Mucosa of rectum (tissue), 2 donors: Measurements from ENCODE around the gene GC.
"Not testable (repeated sequence)": the region's sequence is repeated elsewhere in the genome, so short reads cannot be mapped to it uniquely, and the experiment has no call there.

Experiments used
- H3K27ac ChIP-seq, 2 donors: one replicate each; pipeline ENCODE4 v1.7.0; 2013; ENCODE audit warnings: inconsistent platforms in 2 of 2, low read depth in 2 of 2, low read length in 2 of 2
- H3K27me3 ChIP-seq, 2 donors: one replicate each; pipeline ENCODE4 v1.7.0; 2013; ENCODE audit warnings: low read length in 2 of 2; ENCODE audit not compliant: control insufficient read depth in 2 of 2, insufficient read depth in 2 of 2
- H3K36me3 ChIP-seq, 2 donors: one replicate each; pipeline ENCODE4 v1.7.0; 2013; ENCODE audit warnings: low read length in 2 of 2; ENCODE audit not compliant: control insufficient read depth in 2 of 2, insufficient read depth in 2 of 2
- H3K4me1 ChIP-seq, 2 donors: one replicate each; pipeline ENCODE4 v1.7.0; 2013; ENCODE audit warnings: low read length in 2 of 2, mild to moderate bottlenecking in 1 of 2; ENCODE audit not compliant: control insufficient read depth in 2 of 2, insufficient read depth in 2 of 2
- H3K4me3 ChIP-seq, 2 donors: one replicate each; pipeline ENCODE4 v1.7.0; 2013; ENCODE audit warnings: low read length in 2 of 2
- H3K9ac ChIP-seq, 2 donors: one replicate each; pipeline ENCODE4 v1.7.0; 2013; ENCODE audit warnings: low read length in 2 of 2, low read depth in 1 of 2, mild to moderate bottlenecking in 1 of 2
- H3K9me3 ChIP-seq, 2 donors: one replicate each; pipeline ENCODE4 v1.7.0; 2013; ENCODE audit warnings: low read length in 2 of 2; ENCODE audit not compliant: control insufficient read depth in 2 of 2
- donor health status: healthy.
- donor health status: Normal muscosa, but diverticular disease.

GC gene

GRCh38 chr4:71783972-71784371, at the start of gene GC:
Gene GC, minus strand, starts transcription at chr4:71784079. Its CDS starts 61 bp downstream, at chr4:71784018.
- Histone ChIP-seq H3K27ac (no peak within 1 kb of the TSS), H3K27me3 (no peaks in the 10 kb centered on the region), H3K9ac (no peak within 1 kb of the TSS), H3K36me3 (no peaks in the 10 kb centered on the region), H3K4me3 (no peak within 1 kb of the TSS), H3K4me1 (no peaks in the 10 kb centered on the region), H3K9me3 (no peaks in the 10 kb centered on the region)

GRCh38 chr4:71833232-71833900, 49.5 kb upstream of the GC start:
- Histone ChIP-seq H3K9me3 (no peaks in the 10 kb centered on the region), H3K27me3 (no peaks in the 10 kb centered on the region), H3K4me1 (peaks cover 0 to 6% of the 10 kb centered on the region in 2 donors), H3K9ac (no peak overlapping the region), H3K4me3 (no peak overlapping the region), H3K27ac (no peak overlapping the region), H3K36me3 (no peaks in the 10 kb centered on the region)

GRCh38 chr4:71832049-71832448, 48.2 kb upstream of the GC start:
- Histone ChIP-seq H3K36me3 (no peaks in the 10 kb centered on the region), H3K9ac (no peak overlapping the region), H3K4me3 (no peak overlapping the region), H3K27me3 (no peaks in the 10 kb centered on the region), H3K9me3 (no peaks in the 10 kb centered on the region), H3K27ac (no peak overlapping the region), H3K4me1 (peaks cover 0 to 6% of the 10 kb centered on the region in 2 donors)

- no peaks in the 10 kb centered on the region for H3K27me3 ChIP-seq
- no peak overlapping the region for H3K4me3 ChIP-seq
- peaks cover 0 to 6% of the 10 kb centered on the region in 2 donors for H3K4me1 ChIP-seq
- no peaks in the 10 kb centered on the region for H3K9me3 ChIP-seq
- no peaks in the 10 kb centered on the region for H3K36me3 ChIP-seq
- H3K9ac ChIP-seq = no peak overlapping the region
- H3K27ac ChIP-seq = no peak overlapping the region
Observed at GRCh38 chr4:71830497-71831190, 46.8 kb upstream of the GC start.

GRCh38 chr4:71828470-71828869, 44.6 kb upstream of the GC start:
- peaks cover 0 to 6% of the 10 kb centered on the region in 2 donors for H3K4me1 ChIP-seq

GRCh38 chr4:71827826-71828225, 43.9 kb upstream of the GC start:
- no peaks in the 10 kb centered on the region for H3K27me3 ChIP-seq
- H3K4me3 ChIP-seq = no peak overlapping the region
- H3K9ac ChIP-seq = no peak overlapping the region
- H3K9me3 ChIP-seq = no peaks in the 10 kb centered on the region
- H3K27ac ChIP-seq = no peak overlapping the region
- peaks cover 0 to 4% of the 10 kb centered on the region in 2 donors for H3K4me1 ChIP-seq
- no peaks in the 10 kb centered on the region for H3K36me3 ChIP-seq

More at GRCh38 chr4:71828470-71828869, 44.6 kb upstream of the GC start:
- Histone ChIP-seq H3K27me3 (no peaks in the 10 kb centered on the region), H3K9me3 (no peaks in the 10 kb centered on the region), H3K9ac (no peak overlapping the region), H3K4me3 (no peak overlapping the region), H3K36me3 (no peaks in the 10 kb centered on the region), H3K27ac (no peak overlapping the region)

GRCh38 chr4:71816676-71817303, 32.9 kb upstream of the GC start:
- Histone ChIP-seq H3K9ac (no peak overlapping the region), H3K4me1 (no peaks in the 10 kb centered on the region), H3K36me3 (no peaks in the 10 kb centered on the region), H3K27me3 (no peaks in the 10 kb centered on the region), H3K4me3 (no peak overlapping the region), H3K9me3 (no peaks in the 10 kb centered on the region), H3K27ac (no peak overlapping the region)

- Histone ChIP-seq H3K27me3 (no peaks in the 10 kb centered on the region), H3K4me3 (no peak overlapping the region), H3K4me1 (no peaks in the 10 kb centered on the region), H3K9me3 (no peaks in the 10 kb centered on the region), H3K36me3 (no peaks in the 10 kb centered on the region), H3K9ac (no peak overlapping the region), H3K27ac (no peak overlapping the region)
Observed at GRCh38 chr4:71814433-71814832, 30.6 kb upstream of the GC start.

GRCh38 chr4:71809805-71810204, 25.9 kb upstream of the GC start:
- not testable (repeated sequence) for H3K4me3 ChIP-seq, H3K9ac ChIP-seq, H3K36me3 ChIP-seq, H3K9me3 ChIP-seq, H3K27ac ChIP-seq, H3K4me1 ChIP-seq, H3K27me3 ChIP-seq

GRCh38 chr4:71807469-71807868, 23.6 kb upstream of the GC start:
- no peak overlapping the region for H3K27ac ChIP-seq
- no peak overlapping the region for H3K9ac ChIP-seq
- H3K36me3 ChIP-seq = no peaks in the 10 kb centered on the region
- no peaks in the 10 kb centered on the region for H3K4me1 ChIP-seq
- no peaks in the 10 kb centered on the region for H3K9me3 ChIP-seq
- H3K27me3 ChIP-seq = no peaks in the 10 kb centered on the region
- H3K4me3 ChIP-seq = no peak overlapping the region
